ENCODE data around the gene LRRC30.
"Not testable (repeated sequence)": the region's sequence is repeated elsewhere in the genome, so short reads cannot be mapped to it uniquely, and the experiment has no call there.

Gene LRRC30

GRCh38 chr18:7230626-7231349 lies at the start of gene LRRC30:
TSS of gene LRRC30 (plus strand) at chr18:7231089. CDS start at chr18:7231139, 50 bp downstream.
- H4K20me1 ChIP-seq, result no peaks in the 10 kb centered on the region
- H3K27me3 ChIP-seq, result no peaks in the 10 kb centered on the region
- no peak within 1 kb of the TSS for H3K4me2 ChIP-seq
- H3K27ac ChIP-seq, result no peak within 1 kb of the TSS
- no peaks in the 10 kb centered on the region for H3K36me3 ChIP-seq
- H3K4me3 ChIP-seq, result no peak within 1 kb of the TSS
- no peaks in the 10 kb centered on the region for H3K9me3 ChIP-seq (replicated peaks in 1 of 11)
- no peaks in the 10 kb centered on the region; a peak in 1 of 20 replicates for H3K4me1 ChIP-seq
- H3K9ac ChIP-seq, result no peak within 1 kb of the TSS
- TF ChIP-seq Cebpa-rat (IDR thresholded peaks at IDR 0.05), result no peak

DNA sequence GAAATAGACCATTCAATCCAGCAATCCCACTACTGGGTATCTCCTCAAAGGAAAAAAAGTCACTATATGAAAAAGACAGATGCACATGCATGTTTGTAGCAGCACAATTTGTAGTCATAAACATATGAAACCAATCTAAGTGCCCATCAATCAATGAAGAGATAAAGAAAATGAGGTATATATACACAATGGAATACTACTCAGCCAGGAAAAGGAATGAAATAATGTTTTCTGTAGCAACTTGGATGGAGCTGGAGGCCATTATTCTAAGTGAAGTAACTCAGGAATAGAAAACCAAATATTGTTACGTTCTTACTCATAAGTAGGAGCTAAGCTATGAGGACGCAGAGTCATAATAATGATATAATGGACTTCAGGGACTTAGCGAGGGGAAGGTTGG lies 45.2 kb upstream of the LRRC30 start:
- no peak for TF ChIP-seq Cebpa-rat (IDR thresholded peaks at IDR 0.05)
- Histone ChIP-seq H3K4me3 (no peak overlapping the region), H3K4me2 (no peak overlapping the region), H3K27ac (no peak overlapping the region), H3K36me3 (no peaks in the 10 kb centered on the region), H4K20me1 (no peaks in the 10 kb centered on the region), H3K9ac (no peak overlapping the region), H3K9me3 (replicated peaks in 1 of 11) (peaks cover 0 to 12% (median 4%) of the 10 kb centered on the region in 11 experiments; a peak in 3 of 22 replicates), H3K4me1 (peaks cover 0 to 4% (median 0%) of the 10 kb centered on the region in 10 experiments; a peak in 1 of 20 replicates), H3K27me3 (no peaks in the 10 kb centered on the region)

DNA sequence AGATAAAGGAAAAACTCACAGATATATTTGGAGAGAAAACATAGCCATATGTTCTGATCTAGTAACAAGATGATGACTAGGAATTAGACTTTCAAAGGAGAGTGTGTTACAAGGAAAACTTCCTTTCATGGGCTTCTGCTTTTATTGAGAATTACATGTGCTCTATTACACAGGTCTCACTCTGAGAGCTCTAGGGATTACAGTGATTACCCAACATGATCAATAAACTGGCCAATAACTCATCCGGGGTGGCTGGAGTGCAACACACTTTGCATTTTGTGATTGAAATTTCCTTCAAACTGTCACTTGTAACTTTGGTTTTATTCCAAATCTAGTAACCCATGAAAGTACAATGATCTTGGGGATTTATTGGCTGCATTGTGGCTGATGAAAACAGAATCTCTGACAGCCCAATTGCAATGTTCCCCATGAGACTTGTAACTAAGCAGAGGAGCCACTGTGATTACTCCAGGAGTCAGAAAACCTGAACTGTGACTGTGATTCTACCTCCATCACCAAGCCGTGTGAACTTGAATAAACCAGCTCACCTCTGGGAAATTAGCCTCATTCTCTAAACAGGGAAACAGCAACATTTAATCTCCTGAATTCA lies 40.2 kb upstream of the LRRC30 start:
- H4K20me1 ChIP-seq, result no peaks in the 10 kb centered on the region
- no peaks in the 10 kb centered on the region for H3K27me3 ChIP-seq
- no peak for TF ChIP-seq Cebpa-rat (IDR thresholded peaks at IDR 0.05)
- H3K9me3 ChIP-seq (replicated peaks in 1 of 11), result peaks cover 0 to 5% (median 0%) of the 10 kb centered on the region in 11 experiments; a peak in 3 of 22 replicates
- H3K27ac ChIP-seq, result no peak overlapping the region
- peaks cover 0 to 11% (median 2%) of the 10 kb centered on the region in 10 experiments; a peak in 8 of 20 replicates for H3K4me1 ChIP-seq
- no peaks in the 10 kb centered on the region for H3K36me3 ChIP-seq
- H3K4me3 ChIP-seq, result no peak overlapping the region
- H3K4me2 ChIP-seq, result no peak overlapping the region
- no peak overlapping the region for H3K9ac ChIP-seq

DNA sequence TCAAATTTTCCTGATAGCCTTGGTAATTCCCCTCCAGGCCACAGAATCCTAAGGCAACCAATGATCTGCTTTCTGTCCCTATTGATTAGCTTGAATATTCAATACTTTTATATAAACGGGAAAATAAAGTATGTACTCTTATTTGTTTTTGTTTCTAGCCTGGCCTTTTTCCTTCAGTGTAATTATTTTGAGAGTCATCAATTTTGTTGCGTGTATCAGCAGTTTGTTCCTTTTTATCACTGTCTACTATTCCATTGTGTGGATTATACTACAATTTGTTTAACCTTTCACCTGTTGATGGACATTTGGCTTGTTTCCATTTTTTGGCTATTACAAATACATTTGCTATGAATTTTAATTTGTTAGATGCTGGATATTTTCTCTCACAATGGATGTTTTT lies 39.2 kb upstream of the LRRC30 start:
- H3K27me3 ChIP-seq, result no peaks in the 10 kb centered on the region
- H3K9ac ChIP-seq, result no peak overlapping the region
- H3K27ac ChIP-seq, result no peak overlapping the region
- no peak overlapping the region for H3K4me2 ChIP-seq
- peaks cover 0 to 11% (median 2%) of the 10 kb centered on the region in 10 experiments; a peak in 8 of 20 replicates for H3K4me1 ChIP-seq
- no peak for TF ChIP-seq Cebpa-rat (IDR thresholded peaks at IDR 0.05)
- H4K20me1 ChIP-seq, result no peaks in the 10 kb centered on the region
- H3K4me3 ChIP-seq, result no peak overlapping the region
- no peaks in the 10 kb centered on the region for H3K36me3 ChIP-seq
- no peaks in the 10 kb centered on the region for H3K9me3 ChIP-seq (replicated peaks in 1 of 11)

DNA sequence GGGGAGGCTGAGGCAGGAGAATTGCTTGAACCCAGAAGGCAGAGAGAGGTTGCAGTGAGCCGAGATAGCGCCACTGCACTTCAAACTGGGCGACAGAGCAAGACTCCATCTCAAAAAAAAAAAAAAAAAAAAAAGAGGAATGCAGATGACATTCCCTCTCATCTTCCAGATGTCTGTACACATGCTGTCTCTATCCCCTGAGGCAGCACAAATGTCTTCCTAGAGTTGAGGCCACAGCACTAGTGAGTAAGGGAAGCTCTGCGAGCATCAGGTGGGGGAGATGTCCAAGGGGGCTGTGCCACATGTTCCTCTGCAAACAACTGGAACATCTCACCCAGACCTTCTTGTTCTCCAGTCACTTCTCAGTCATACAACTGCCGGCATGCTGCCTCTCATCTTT lies 35.6 kb upstream of the LRRC30 start:
- H3K4me3 ChIP-seq, result no peak overlapping the region
- TF ChIP-seq Cebpa-rat (IDR thresholded peaks at IDR 0.05), result no peak

GRCh38 chr18:7196421-7196820 lies 34.5 kb upstream of the LRRC30 start:
- Histone ChIP-seq H3K36me3 (no peaks in the 10 kb centered on the region), H3K27me3 (no peaks in the 10 kb centered on the region), H3K4me2 (no peak overlapping the region), H3K4me1 (peaks cover 0 to 11% (median 2%) of the 10 kb centered on the region in 10 experiments; a peak in 8 of 20 replicates), H3K9ac (no peak overlapping the region), H3K4me3 (no peak overlapping the region), H4K20me1 (no peaks in the 10 kb centered on the region), H3K27ac (no peak overlapping the region), H3K9me3 (replicated peaks in 1 of 11) (no peaks in the 10 kb centered on the region)
- no peak for TF ChIP-seq Cebpa-rat (IDR thresholded peaks at IDR 0.05)

More for the DNA sequence above, 35.6 kb upstream of the LRRC30 start:
- H4K20me1 ChIP-seq, result no peaks in the 10 kb centered on the region
- no peak overlapping the region for H3K4me2 ChIP-seq
- no peak overlapping the region for H3K9ac ChIP-seq
- peaks cover 0 to 11% (median 2%) of the 10 kb centered on the region in 10 experiments; a peak in 8 of 20 replicates for H3K4me1 ChIP-seq
- no peaks in the 10 kb centered on the region for H3K36me3 ChIP-seq
- no peak overlapping the region for H3K27ac ChIP-seq
- H3K27me3 ChIP-seq, result no peaks in the 10 kb centered on the region
- H3K9me3 ChIP-seq (replicated peaks in 1 of 11), result no peaks in the 10 kb centered on the region

DNA sequence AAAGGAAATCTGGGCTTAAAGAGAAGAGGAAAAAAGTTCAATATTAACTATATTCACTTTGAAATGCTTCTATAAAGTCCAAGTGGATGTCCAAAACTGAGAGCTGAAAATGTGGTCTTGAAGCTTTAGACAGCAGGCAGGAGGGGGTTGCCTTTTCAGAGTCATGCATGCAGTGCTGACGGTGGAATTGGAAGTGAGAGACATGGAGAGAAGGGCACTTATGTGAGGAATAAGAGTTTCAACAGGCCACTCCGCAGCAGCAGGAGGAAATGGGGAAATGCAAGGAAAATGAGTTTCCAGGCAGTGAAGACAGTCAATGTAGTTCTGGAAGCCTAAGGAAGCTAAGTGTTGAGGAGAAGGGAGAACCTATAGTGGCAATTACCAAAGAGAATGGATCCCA lies 33.0 kb upstream of the LRRC30 start:
- Histone ChIP-seq H3K4me2 (no peak overlapping the region), H3K4me3 (no peak overlapping the region), H3K9me3 (replicated peaks in 1 of 11) (no peaks in the 10 kb centered on the region), H3K9ac (no peak overlapping the region), H3K27me3 (no peaks in the 10 kb centered on the region), H3K27ac (no peak overlapping the region), H3K4me1 (peaks cover 0 to 9% (median 2%) of the 10 kb centered on the region in 10 experiments; a peak in 8 of 20 replicates), H3K36me3 (no peaks in the 10 kb centered on the region), H4K20me1 (no peaks in the 10 kb centered on the region)
- TF ChIP-seq Cebpa-rat (IDR thresholded peaks at IDR 0.05), result no peak

- no peaks in the 10 kb centered on the region for H4K20me1 ChIP-seq
- H3K9me3 ChIP-seq (replicated peaks in 1 of 11), result no peaks in the 10 kb centered on the region
- no peak for TF ChIP-seq Cebpa-rat (IDR thresholded peaks at IDR 0.05)
- H3K36me3 ChIP-seq, result no peaks in the 10 kb centered on the region
- no peak overlapping the region for H3K4me3 ChIP-seq
- H3K27ac ChIP-seq, result no peak overlapping the region
- H3K27me3 ChIP-seq, result no peaks in the 10 kb centered on the region
- peaks cover 0 to 8% (median 2%) of the 10 kb centered on the region in 10 experiments; a peak in 8 of 20 replicates for H3K4me1 ChIP-seq
- no peak overlapping the region for H3K4me2 ChIP-seq
- no peak overlapping the region for H3K9ac ChIP-seq
Measured at GRCh38 chr18:7198326-7198725, 32.6 kb upstream of the LRRC30 start.

- H3K4me2 ChIP-seq, result no peak overlapping the region
- no peaks in the 10 kb centered on the region for H4K20me1 ChIP-seq
- H3K9ac ChIP-seq, result no peak overlapping the region
- TF ChIP-seq Cebpa-rat (IDR thresholded peaks at IDR 0.05), result no peak
- no peaks in the 10 kb centered on the region for H3K36me3 ChIP-seq
- H3K9me3 ChIP-seq (replicated peaks in 1 of 11), result no peaks in the 10 kb centered on the region
- H3K27ac ChIP-seq, result no peak overlapping the region
- H3K4me1 ChIP-seq, result no peaks in the 10 kb centered on the region
- H3K4me3 ChIP-seq, result no peak overlapping the region
- no peaks in the 10 kb centered on the region for H3K27me3 ChIP-seq
Measured at GRCh38 chr18:7201096-7201495, 29.8 kb upstream of the LRRC30 start.

- Histone ChIP-seq H4K20me1 (no peaks in the 10 kb centered on the region), H3K27me3 (no peaks in the 10 kb centered on the region), H3K4me2 (no peak overlapping the region), H3K4me1 (no peaks in the 10 kb centered on the region), H3K9ac (no peak overlapping the region), H3K36me3 (no peaks in the 10 kb centered on the region), H3K27ac (no peak overlapping the region), H3K9me3 (replicated peaks in 1 of 11) (no peaks in the 10 kb centered on the region), H3K4me3 (no peak overlapping the region)
- TF ChIP-seq Cebpa-rat (IDR thresholded peaks at IDR 0.05), result no peak
Measured at GRCh38 chr18:7202169-7202568, 28.7 kb upstream of the LRRC30 start.

GRCh38 chr18:7203601-7204000 lies 27.3 kb upstream of the LRRC30 start:
- not testable (repeated sequence) for H3K27ac ChIP-seq; H3K27me3 ChIP-seq; H4K20me1 ChIP-seq; H3K9ac ChIP-seq; H3K4me1 ChIP-seq; H3K4me2 ChIP-seq; H3K9me3 ChIP-seq (replicated peaks in 1 of 11); H3K4me3 ChIP-seq; H3K36me3 ChIP-seq

Data from BLaER1 treated with 17β-estradiol and CSF1 and Interleukin-3, amounts not matched to agents 10 nM and 100 nM (cell line).